ENCODE data around the gene NCS1.
"Not testable (repeated sequence)": the region's sequence is repeated elsewhere in the genome, so short reads cannot be mapped to it uniquely, and the experiment has no call there.

Gene NCS1

GRCh38 chr9:130243882-130244170 is 71.6 kb downstream of the NCS1 start:
- H3K4me3 ChIP-seq (ENCODE audit: low read length): no peak overlapping the region
- DNase-seq (ENCODE audit: low read depth, low spot score): no peak

GRCh38 chr9:130244548-130245165 is 72.5 kb downstream of the NCS1 start:
- no peak for DNase-seq (ENCODE audit: low read depth, low spot score)
- no peak overlapping the region for H3K4me3 ChIP-seq (ENCODE audit: low read length)

GRCh38 chr9:130245474-130245873 is 73.3 kb downstream of the NCS1 start:
- no peak overlapping the region for H3K4me3 ChIP-seq (ENCODE audit: low read length)

GRCh38 chr9:130246126-130246525 is 73.9 kb downstream of the NCS1 start:
- H3K4me3 ChIP-seq (ENCODE audit: low read length): no peak overlapping the region
- DNase-seq (ENCODE audit: low read depth, low spot score): no peak

More at GRCh38 chr9:130245474-130245873, 73.3 kb downstream of the NCS1 start:
- no peak for DNase-seq (ENCODE audit: low read depth, low spot score)

GRCh38 chr9:130254747-130255630 is 82.8 kb downstream of the NCS1 start:
- H3K4me3 ChIP-seq (ENCODE audit: low read length): no peak overlapping the region
- no peak for DNase-seq (ENCODE audit: low read depth, low spot score)

GRCh38 chr9:130255631-130256134 is 83.5 kb downstream of the NCS1 start:
- no peak for DNase-seq (ENCODE audit: low read depth, low spot score)
- H3K4me3 ChIP-seq (ENCODE audit: low read length): no peak overlapping the region

- no peak for DNase-seq (ENCODE audit: low read depth, low spot score)
- no peak overlapping the region for H3K4me3 ChIP-seq (ENCODE audit: low read length)
Measured at GRCh38 chr9:130256644-130257043, 84.4 kb downstream of the NCS1 start.

GRCh38 chr9:130258137-130258536 is 85.9 kb downstream of the NCS1 start:
- DNase-seq (ENCODE audit: low read depth, low spot score); H3K4me3 ChIP-seq (ENCODE audit: low read length): not testable (repeated sequence)

GRCh38 chr9:130259044-130259443 is 86.8 kb downstream of the NCS1 start:
- H3K4me3 ChIP-seq (ENCODE audit: low read length): no peak overlapping the region
- no peak for DNase-seq (ENCODE audit: low read depth, low spot score)

- DNase-seq (ENCODE audit: low read depth, low spot score): no peak
- H3K4me3 ChIP-seq (ENCODE audit: low read length): no peak overlapping the region
Measured at GRCh38 chr9:130260816-130261765, 88.9 kb downstream of the NCS1 start.

- no peak overlapping the region for H3K4me3 ChIP-seq (ENCODE audit: low read length)
- DNase-seq (ENCODE audit: low read depth, low spot score): no peak
Measured at GRCh38 chr9:130262061-130262745, 90.0 kb downstream of the NCS1 start.

- no peak overlapping the region for H3K4me3 ChIP-seq (ENCODE audit: low read length)
- DNase-seq (ENCODE audit: low read depth, low spot score): no peak
Measured at GRCh38 chr9:130262771-130263170, 90.6 kb downstream of the NCS1 start.

GRCh38 chr9:130263601-130264413 is 91.6 kb downstream of the NCS1 start:
- H3K4me3 ChIP-seq (ENCODE audit: low read length): no peak overlapping the region
- DNase-seq (ENCODE audit: low read depth, low spot score): no peak

GRCh38 chr9:130264414-130265350 is 92.5 kb downstream of the NCS1 start:
- no peak overlapping the region for H3K4me3 ChIP-seq (ENCODE audit: low read length)
- DNase-seq (ENCODE audit: low read depth, low spot score): no peak

- H3K4me3 ChIP-seq (ENCODE audit: low read length): no peak within 1 kb of the TSS
- no peak for DNase-seq (ENCODE audit: low read depth, low spot score)
Measured at GRCh38 chr9:130265431-130266235, 93.4 kb downstream of the NCS1 start, which contains the start of gene HMCN2. TSS of gene HMCN2 (plus strand) at chr9:130265760. CDS start at chr9:130265879, 119 bp downstream.
